ENCODE measurements around the gene AP5Z1.

- TF ChIP-seq POLR2AphosphoS5 (IDR thresholded peaks at IDR 0.05) (no peak), EP300 (IDR thresholded peaks at IDR 0.05) (no peak), CTCF (IDR thresholded peaks at IDR 0.05) (no peak)
Measured at GRCh38 chr7:4738711-4739527, 36.5 kb upstream of the AP5Z1 start.

Data from suprapubic skin (tissue), 4 donors.